ENCODE measurements around the gene HMCN2. TPM values are rescaled to one million over a fixed set of nuclear protein-coding genes. Genes with fewer than 3 reads are reported as not detected.

The HMCN2 gene
- total RNA-seq, 1 experiment from 2014 or later, result 8.6 TPM

DNA sequence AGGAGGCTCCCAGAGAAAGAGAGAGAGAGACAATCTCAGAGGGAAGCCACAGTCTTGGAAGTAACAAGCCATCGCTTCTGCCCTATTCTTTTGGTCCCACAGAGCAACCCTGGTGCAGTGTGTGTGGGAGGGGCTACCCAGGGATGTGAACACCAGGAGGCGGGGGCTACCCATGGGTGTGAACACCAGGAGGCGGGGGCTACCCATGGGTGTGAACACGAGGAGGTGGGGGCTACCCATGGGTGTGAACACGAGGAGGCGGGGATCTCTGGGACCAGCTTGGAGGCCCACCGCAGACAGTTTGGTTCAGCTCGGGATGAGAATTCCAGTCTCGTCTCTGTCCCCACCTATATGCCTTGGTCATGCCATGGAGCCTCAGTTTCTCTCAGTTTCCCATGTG lies 44.9 kb downstream of the HMCN2 start:
- no peak overlapping the region for H2BK120ac ChIP-seq (ENCODE audit: low read depth, low read length, poor library complexity, severe bottlenecking)
- H2AFZ ChIP-seq (ENCODE audit: low read length), result no peak overlapping the region
- H2BK12ac ChIP-seq (ENCODE audit: insufficient read length, low read depth, low read length), result no peak overlapping the region
- no peaks in the 10 kb centered on the region for H4K20me1 ChIP-seq (ENCODE audit: control insufficient read depth, insufficient read depth, insufficient read length)
- no peak overlapping the region for H3K4me2 ChIP-seq (ENCODE audit: insufficient read depth, insufficient read length, low read length)
- H3K23me2 ChIP-seq (ENCODE audit: insufficient read length, low read depth, low read length, poor library complexity, severe bottlenecking), result no peaks in the 10 kb centered on the region
- H4K5ac ChIP-seq (ENCODE audit: insufficient read length, low read depth, low read length), result no peak overlapping the region
- H3K9ac ChIP-seq (ENCODE audit: extremely low read depth, insufficient read length, low read length), result no peak overlapping the region
- no peak for DNase-seq
- no peak overlapping the region for H3K18ac ChIP-seq (ENCODE audit: insufficient read length, low read depth, low read length)
- no peaks in the 10 kb centered on the region for H3K79me1 ChIP-seq (ENCODE audit: insufficient read depth, low read depth, low read length, poor library complexity, severe bottlenecking)
- Mint-ChIP-seq H3K4me1 (peaks cover 0 to 6% of the 10 kb centered on the region in 2 experiments; a peak in 2 of 4 replicates), H3K27me3 (ENCODE audit: low read depth) (no peaks in the 10 kb centered on the region), H3K9me3 (no peaks in the 10 kb centered on the region; a peak in 1 of 5 replicates), H3K36me3 (ENCODE audit: insufficient read depth in 1 of 3, low read depth in 3 of 3) (peaks cover 8 to 41% (median 11%) of the 10 kb centered on the region in 3 experiments; a peak in 6 of 7 replicates), H3K27ac (peak overlapping the region in 1 of 3 experiments; percentile 58; a peak in 1 of 7 replicates), H3K4me3 (no peak overlapping the region)
- no peak overlapping the region for H3K56ac ChIP-seq (ENCODE audit: insufficient read length, low read depth, low read length)
- H3K79me2 ChIP-seq (ENCODE audit: insufficient read depth, low read length), result no peaks in the 10 kb centered on the region
- H3K23ac ChIP-seq (ENCODE audit: insufficient read length, low read depth, low read length), result no peak overlapping the region
- H3K27ac ChIP-seq (ENCODE audit: insufficient read length, low read depth, low read length), result no peak overlapping the region
- no peak overlapping the region for H2BK5ac ChIP-seq (ENCODE audit: insufficient read length, low read length)
- no peaks in the 10 kb centered on the region for H3K9me3 ChIP-seq (ENCODE audit: control insufficient read depth, low read depth, low read length)
- H2BK15ac ChIP-seq (ENCODE audit: low read depth, low read length), result no peak overlapping the region
- no peak for TF ChIP-seq CTCF (conservative IDR thresholded peaks at IDR 0.05)
- H3K14ac ChIP-seq (ENCODE audit: insufficient read depth, low read length), result no peak overlapping the region
- H2AK5ac ChIP-seq (ENCODE audit: insufficient read length, low read length), result no peak overlapping the region
- H3K4ac ChIP-seq (ENCODE audit: low read depth, low read length), result no peak overlapping the region
- H4K91ac ChIP-seq (ENCODE audit: insufficient read length, low read depth, low read length), result no peak overlapping the region
- WGBS (ENCODE audit: extremely low coverage, insufficient read length, low lambda C conversion rate), result no CpG with 5 or more reads among the region's 9 CpGs
- H3K27me3 ChIP-seq (ENCODE audit: insufficient read depth, low read length), result no peaks in the 10 kb centered on the region
- H2BK20ac ChIP-seq (ENCODE audit: low read depth, low read length, poor library complexity, severe bottlenecking), result no peak overlapping the region
- H3K4me1 ChIP-seq (ENCODE audit: insufficient read depth, low read length), result no peaks in the 10 kb centered on the region
- no peak overlapping the region for H3T11ph ChIP-seq (ENCODE audit: low read length)
- H4K8ac ChIP-seq (replicated peaks; ENCODE audit: insufficient read length, low read depth, low read length), result no peak overlapping the region

All from H9 (cell line).